ENCODE measurements around the gene ASB16.
A peak's percentile ranks its signal among the peaks of the same experiment; 100 is the strongest.
"Not testable (repeated sequence)": the region's sequence is repeated elsewhere in the genome, so short reads cannot be mapped to it uniquely, and the experiment has no call there.

ASB16 gene

DNA sequence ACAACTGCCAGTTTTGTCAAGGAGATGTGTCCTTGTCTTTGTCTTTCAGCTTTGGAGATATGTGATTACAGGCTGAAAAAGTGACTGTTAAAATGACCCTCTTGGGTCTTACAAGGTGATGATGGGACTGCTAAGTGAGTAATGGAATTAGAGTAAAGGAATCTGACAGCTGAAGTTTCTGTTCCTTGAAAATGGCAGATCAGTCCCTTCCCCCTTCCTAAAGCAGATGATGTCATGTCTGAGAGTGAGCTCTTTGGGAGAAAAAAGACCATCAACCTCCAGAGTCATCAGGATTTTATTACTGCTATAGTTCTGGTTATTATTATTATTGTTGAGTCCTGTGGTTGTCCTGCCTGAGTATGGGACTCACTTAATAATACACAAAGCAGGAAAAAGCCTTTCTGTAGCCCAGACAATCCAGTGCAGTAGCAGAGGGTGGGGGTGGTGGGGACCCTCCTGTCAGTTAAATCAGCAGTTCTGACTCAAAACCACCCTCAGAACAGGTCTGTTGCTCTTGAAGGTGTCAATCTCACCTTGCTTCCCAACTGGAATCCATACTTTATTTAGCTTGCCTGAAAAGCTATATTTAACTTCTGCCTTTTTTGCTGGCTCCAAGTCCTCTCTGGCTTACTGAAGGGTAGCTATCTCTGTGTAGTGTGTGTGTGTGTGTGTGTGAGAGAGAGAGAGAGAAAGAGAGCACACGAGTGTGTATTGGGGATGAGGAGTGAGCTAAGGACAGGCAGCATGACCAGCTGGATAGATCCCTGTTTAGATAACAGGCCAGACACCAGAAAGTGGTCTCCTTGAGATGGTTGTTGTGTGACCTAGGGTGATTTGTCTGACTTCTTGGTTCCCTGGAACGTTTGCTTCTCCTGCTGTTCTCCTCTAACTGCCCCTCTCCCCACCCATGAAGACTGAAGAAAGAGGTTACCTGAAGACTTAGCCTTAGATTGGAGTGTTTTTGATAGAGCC is 23.8 kb upstream of the ASB16 start:
- DNase-seq (ENCODE audit: low read depth in 3 of 3): no peak

DNA sequence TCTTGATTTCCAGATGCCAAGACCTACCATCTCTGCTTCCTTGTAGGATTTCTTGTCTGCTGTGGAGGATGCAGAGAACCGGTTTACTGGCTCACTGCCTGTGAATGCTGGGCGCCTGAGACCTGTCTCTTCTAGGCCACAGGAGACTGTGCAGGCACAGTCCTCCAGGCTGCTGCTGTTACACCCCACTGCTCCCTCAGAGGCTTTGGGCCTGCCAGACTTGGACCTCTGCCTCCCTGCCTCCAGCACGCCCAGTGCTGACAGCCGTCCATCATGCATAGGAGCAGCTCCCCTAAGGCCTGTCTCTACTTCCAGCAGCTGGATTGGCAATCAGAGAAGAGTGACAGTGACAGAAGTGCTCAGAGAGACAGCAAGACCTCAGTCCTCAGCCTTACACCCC is 22.7 kb upstream of the ASB16 start:
- DNase-seq (ENCODE audit: low read depth in 3 of 3): no peak

GRCh38 chr17:44149066-44149465 is 21.4 kb upstream of the ASB16 start:
- DNase-seq (ENCODE audit: low read depth in 3 of 3): not testable (repeated sequence)

GRCh38 chr17:44149750-44150329 is 20.7 kb upstream of the ASB16 start:
- DNase-seq (ENCODE audit: low read depth in 3 of 3): no peak

DNA sequence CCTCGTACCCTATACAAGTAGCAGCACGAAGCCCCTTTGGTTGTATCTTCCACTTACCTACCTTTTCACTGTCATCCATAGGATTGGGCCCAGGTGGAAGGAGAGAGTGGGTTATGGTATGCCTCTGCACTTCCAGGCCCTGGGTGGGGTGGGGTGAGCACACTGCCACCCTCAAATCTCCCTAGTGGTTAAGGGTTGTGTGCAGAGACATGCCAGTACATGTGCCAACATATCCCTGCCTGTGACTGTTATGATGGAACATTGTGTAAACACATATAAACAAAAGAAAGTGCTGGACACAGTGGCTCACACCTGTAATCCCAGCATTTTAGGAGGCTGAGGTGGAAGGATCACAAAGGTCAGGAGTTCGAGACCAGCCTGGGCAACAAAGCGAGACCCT is 17.6 kb upstream of the ASB16 start:
- no peak for DNase-seq (ENCODE audit: low read depth in 3 of 3)

DNA sequence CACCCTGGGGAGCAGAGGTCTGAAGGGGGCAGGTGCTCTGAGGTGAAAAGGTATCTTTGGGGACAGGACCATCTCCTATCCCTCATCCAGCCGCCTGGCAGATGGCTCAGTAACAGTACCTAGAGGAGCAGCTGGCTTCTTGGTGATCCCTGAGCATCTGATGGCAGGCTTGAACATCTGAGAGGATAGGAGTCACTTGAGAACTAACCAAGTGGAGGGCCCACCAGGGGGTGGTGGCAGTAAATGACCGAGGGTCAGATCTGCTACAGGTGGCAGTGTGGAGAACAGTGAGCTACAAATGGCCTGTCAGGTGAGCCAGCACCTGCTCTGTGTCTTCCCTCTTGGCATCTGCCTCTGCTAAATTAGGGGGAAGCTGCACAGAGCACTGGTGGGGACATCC is 15.0 kb upstream of the ASB16 start:
- DNase-seq (ENCODE audit: low read depth in 3 of 3): no peak

GRCh38 chr17:44159519-44160210 is 10.8 kb upstream of the ASB16 start:
- DNase-seq (ENCODE audit: low read depth in 3 of 3): no peak

- DNase-seq (ENCODE audit: low read depth in 3 of 3): no peak
Observed at GRCh38 chr17:44164476-44164875, 6.0 kb upstream of the ASB16 start.

DNA sequence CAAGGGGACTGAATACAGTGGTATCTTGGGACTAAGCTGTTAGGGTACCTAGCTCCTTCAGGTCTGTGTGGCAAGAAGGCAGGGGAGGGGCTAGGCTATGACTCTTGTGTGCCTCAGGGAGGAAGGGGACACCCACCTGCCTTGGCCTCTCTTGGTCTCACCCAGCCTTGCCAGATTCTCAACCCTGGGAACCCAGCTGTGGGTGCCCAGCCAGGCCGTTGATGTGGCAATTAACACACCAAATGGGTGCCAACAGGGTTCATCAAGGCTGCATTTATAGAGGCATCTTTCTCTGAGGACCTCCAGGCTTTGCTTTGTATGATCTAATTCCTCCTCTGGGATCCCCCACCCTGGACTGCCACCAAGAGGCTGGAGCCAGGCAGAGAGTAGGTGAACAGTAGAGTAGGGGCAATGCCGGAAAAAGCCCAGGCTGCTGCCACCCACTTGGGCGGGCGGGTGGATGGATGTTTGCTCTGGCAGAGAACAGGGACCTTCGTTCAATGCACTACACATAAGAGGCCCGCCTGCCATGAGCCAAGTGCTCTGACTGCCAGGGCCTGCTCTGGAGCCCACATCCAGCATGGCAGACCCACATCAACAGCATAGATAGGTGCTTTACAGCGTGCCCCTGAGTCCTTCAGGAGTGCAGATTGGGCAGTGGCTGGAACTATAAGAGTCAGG is 3.2 kb upstream of the ASB16 start:
- no peak for DNase-seq (ENCODE audit: low read depth in 3 of 3)

DNA sequence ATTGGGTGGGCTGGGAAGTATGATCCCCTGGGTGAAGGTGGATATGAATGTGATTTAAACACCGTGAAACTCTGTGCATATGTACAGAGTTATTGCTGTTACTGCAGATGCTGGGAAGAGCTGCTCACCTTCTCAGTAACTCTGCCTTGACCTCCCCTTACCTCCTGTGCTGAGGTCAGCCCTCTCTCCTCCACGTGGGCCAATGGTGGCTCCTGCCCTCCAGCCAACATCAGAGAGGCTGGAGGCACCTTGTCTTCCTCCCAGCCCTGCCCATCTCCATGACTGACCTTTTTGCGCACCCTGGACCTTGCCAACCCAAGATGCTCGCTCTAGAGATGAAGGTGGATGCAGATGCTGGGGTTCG is 387 bp upstream of the ASB16 start:
- DNase-seq (ENCODE audit: low read depth in 3 of 3): no peak

DNA sequence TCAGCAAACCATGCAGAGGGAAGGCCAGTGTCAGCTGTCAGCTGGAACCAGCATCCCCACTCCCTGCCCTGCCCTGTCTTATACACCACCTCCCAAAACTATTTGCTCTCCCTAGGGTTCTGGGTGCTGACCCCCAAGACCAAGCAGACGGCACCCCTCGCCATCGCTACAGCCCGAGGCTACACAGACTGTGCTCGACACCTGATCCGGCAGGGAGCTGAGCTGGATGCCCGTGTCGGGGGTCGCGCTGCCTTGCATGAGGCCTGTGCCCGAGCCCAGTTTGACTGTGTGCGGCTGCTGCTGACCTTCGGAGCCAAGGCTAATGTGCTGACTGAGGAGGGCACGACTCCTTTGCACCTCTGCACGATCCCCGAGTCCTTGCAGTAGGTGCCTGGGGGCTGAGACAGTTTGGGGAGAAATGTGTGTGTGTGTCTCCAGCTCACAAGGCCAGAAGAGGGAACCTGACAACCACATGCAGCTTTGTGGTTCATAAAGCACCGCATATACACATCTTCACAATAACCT is 1.5 kb downstream of the ASB16 start:
- no peak for DNase-seq (ENCODE audit: low read depth in 3 of 3)

GRCh38 chr17:44174427-44174826 is 3.9 kb downstream of the ASB16 start:
- DNase-seq (ENCODE audit: low read depth in 3 of 3): no peak

GRCh38 chr17:44176257-44176656 is 5.8 kb downstream of the ASB16 start:
- no peak for DNase-seq (ENCODE audit: low read depth in 3 of 3)

GRCh38 chr17:44176671-44177501 is 6.4 kb downstream of the ASB16 start:
- no peak for DNase-seq (ENCODE audit: low read depth in 3 of 3)

DNA sequence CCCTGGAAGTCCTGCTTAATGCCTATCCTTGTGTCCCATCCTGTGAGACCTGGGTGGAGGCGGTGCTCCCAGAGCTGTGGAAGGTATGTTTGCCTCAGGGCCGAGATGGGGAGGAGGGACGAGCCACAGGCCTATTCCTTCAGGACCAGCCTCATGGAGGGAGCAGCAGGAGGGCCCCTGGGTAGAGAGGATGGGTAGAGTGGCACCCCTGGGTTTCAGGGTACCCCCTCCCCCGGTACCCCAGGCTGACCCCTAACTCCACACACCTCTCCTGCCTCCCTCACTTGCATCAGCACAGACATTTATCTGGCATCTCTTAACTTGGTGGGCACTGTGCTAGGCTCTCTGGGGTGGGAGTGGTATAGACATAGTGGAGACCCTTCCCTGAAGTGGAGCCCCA is 7.1 kb downstream of the ASB16 start:
- no peak for DNase-seq (ENCODE audit: low read depth in 3 of 3)

DNA sequence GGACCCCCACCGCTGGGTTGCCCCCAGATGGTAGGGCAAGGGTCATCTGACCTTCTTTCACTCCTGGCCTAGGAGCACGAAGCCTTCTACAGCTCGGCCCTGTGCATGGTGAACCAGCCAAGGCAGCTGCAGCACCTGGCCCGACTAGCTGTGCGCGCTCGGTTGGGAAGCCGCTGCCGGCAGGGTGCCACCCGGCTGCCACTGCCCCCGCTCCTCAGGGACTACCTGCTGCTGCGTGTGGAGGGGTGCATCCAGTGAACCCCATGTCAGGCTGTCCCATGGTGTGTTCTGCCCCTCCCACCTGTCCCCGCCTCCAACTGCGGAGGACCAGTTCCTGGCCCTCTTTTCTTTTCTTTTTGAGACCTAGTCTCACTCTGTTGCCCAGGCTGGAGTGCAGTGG is 7.6 kb downstream of the ASB16 start:
- no peak for DNase-seq (ENCODE audit: low read depth in 3 of 3)

DNA sequence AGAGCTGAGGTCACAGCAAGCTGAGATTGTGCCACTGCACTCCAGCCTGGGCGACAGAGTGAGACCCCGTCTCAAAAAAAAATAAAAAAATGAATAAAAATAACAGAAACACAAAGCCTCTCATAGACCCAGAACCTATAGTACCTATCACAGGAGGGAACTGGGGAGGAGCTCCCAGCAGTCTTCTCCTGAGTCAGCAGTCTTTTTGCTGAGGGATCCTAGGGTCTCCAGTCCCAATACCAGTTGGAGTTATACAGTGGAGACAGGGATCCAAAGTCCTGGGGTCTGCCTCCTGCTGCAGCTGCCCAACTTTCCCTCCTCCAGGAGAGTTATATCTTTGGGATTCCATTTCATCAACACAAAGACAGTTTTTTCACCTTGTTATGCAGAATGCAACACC is 12.5 kb downstream of the ASB16 start:
- no peak for DNase-seq (ENCODE audit: low read depth in 3 of 3)

DNA sequence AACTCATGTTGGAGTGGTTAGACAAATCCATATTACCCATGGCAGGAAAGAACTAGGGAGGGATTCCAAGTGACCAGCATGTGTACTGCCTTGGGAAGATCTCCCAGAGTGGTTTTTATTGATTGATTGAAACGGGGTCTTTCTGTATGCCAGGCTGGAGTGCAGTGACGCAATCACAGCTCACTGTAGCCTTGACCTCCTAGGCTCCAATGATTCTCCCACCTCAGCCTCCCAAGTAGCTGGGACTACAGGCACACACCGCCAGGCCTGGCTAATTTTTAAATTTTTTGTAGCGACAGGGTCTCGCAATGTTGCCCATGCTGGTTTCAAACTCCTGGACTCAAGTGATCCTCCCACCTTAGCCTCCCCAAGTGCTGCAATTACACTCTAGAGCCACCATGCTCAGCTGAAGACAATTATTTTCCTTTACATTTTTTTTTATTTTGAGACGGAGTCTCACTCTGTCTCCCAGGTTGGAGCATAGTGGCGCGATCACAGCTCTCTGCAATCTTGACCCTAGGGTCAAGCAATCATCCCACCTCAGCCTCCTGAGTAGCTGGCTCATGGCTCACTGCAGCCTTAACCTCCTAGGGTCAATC is 13.8 kb downstream of the ASB16 start:
- DNase-seq (ENCODE audit: low read depth in 3 of 3): no peak

- peak; percentile 99 for DNase-seq (ENCODE audit: low read depth in 3 of 3)
Observed at GRCh38 chr17:44186307-44187130, 16.0 kb downstream of the ASB16 start, which contains the start of gene TMUB2. Gene TMUB2 (plus strand): TSS chr17:44186972. CDS start chr17:44187709, 737 bp downstream.

All from stimulated activated CD4-positive, alpha-beta T cell treated with anti-CD3 and anti-CD28 coated beads, TNF-alpha, amount 100 ng/mL, for 24 hours (primary cell).